PFSK-1 (cell line): ENCODE data around the gene SLC44A1.

Experiments used
- FOXP2 ChIP-seq: optimal IDR thresholded peaks from 2 replicates; pipeline ENCODE3; 2011; ENCODE audit warnings: borderline replicate concordance, control low read depth, inconsistent platforms; ENCODE audit not compliant: insufficient read depth; ENCODE audit errors: extremely low read length, extremely low read depth
- POLR2AphosphoS5 ChIP-seq: IDR thresholded peaks from 2 replicates; pipeline ENCODE4 v1.6.1; 2012; ENCODE audit warnings: low read depth, mild to moderate bottlenecking, control low read depth, low read length, moderate library complexity
- REST ChIP-seq, 2 experiments: IDR thresholded peaks; 2 replicates each; pipeline versions ENCODE4 v1.6.1 to v1.8.0; 2011 to 2012; ENCODE audit warnings: low read depth in 2 of 2, low read length in 2 of 2, control low read depth in 1 of 2, inconsistent platforms in 1 of 2, mild to moderate bottlenecking in 1 of 2, moderate library complexity in 1 of 2; ENCODE audit not compliant: insufficient read depth in 1 of 2
- SIN3A ChIP-seq: IDR thresholded peaks from 2 replicates; pipeline ENCODE4 v1.6.1; 2012; ENCODE audit warnings: mild to moderate bottlenecking, low read length, moderate library complexity, borderline replicate concordance; ENCODE audit not compliant: insufficient read depth
- TAF1 ChIP-seq: IDR thresholded peaks from 2 replicates; pipeline ENCODE4 v1.6.1; 2012; ENCODE audit warnings: low read length, control low read depth, borderline replicate concordance; ENCODE audit not compliant: insufficient read depth

DNA sequence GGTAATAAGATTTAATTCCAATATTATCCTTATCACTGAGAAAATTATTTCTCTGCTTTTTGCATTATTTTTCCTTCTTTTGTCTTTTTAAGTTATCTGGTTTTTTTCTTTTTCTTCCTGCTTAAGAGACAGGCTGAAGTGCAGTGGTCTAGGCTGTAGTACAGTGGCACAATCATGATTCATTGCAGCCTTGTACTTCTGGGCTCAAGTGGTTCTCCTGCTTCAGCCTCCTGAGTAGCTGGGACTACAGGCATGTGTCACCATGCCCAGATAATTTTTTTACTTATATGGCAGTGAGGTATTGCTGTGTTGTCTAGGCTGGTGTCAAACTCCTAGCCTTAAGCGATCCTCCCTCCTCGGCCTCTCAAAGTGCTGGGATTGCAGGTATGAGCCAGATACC, 93.9 kb downstream of the SLC44A1 start:
- no peak for TF ChIP-seq REST (IDR thresholded peaks at IDR 0.05; ENCODE audit: insufficient read depth in 1 of 2, low read depth in 2 of 2, low read length in 2 of 2)
- no peak for TF ChIP-seq POLR2AphosphoS5
- no peak for TF ChIP-seq TAF1
- no peak for TF ChIP-seq SIN3A
- no peak for TF ChIP-seq FOXP2
